IMR-90 (cell line): ENCODE measurements around the gene SEMA4D. TPM values are rescaled to one million over a fixed set of nuclear protein-coding genes. Genes with fewer than 3 reads are reported as not detected.

Experiments
- ATAC-seq: fragments of 200-7000 bp; cut with Tn5 transposase; 2 replicates; pipeline ENCODE4 v1.9.1; 2020; ENCODE audit warnings: low read depth, mild to moderate bottlenecking, moderate library complexity
- BruUV-seq: library from RNA; stranded (reverse); fragments of 400-500 nt; replicated peaks from 2 replicates; lab custom pipeline; 2021; lab: Mats Ljungman, UMichigan
- CTCF ChIA-PET: fragments of 300-600 bp; formaldehyde crosslinking; extraction: SDS; loops from one replicate; lab custom pipeline; 2021; ENCODE audit warnings: antibody characterized with exemption; lab: Yijun Ruan, JAX
- POLR2A ChIA-PET: fragments of 300-600 bp; sonication (Branson Sonifier 250); formaldehyde crosslinking; loops from one replicate; lab custom pipeline; 2022; ENCODE audit warnings: antibody characterized with exemption; ENCODE audit not compliant: unreplicated experiment; lab: Charles Lee
- DNase-seq: peaks from one replicate; pipeline ENCODE4 v3.0.0; 2013
- H2AFZ ChIP-seq: replicated peaks from 2 replicates; pipeline ENCODE3; 2013; ENCODE audit warnings: low read length, mild to moderate bottlenecking; ENCODE audit not compliant: poor library complexity
- H2AK5ac ChIP-seq: 2 replicates; pipeline ENCODE4 v1.6.1; 2013; ENCODE audit warnings: low read depth, low read length, inconsistent platforms
- H2AK9ac ChIP-seq: replicated peaks from 2 replicates; pipeline ENCODE3; 2013; ENCODE audit warnings: mild to moderate bottlenecking, low read depth, low read length, moderate library complexity; ENCODE audit not compliant: poor library complexity
- H2BK120ac ChIP-seq: 2 replicates; pipeline ENCODE4 v1.6.1; 2013; ENCODE audit warnings: low read depth, low read length, inconsistent platforms
- H2BK15ac ChIP-seq: 3 replicates; pipeline ENCODE4 v1.6.1; 2013; ENCODE audit warnings: low read depth, low read length, inconsistent platforms
- H2BK20ac ChIP-seq: 2 replicates; pipeline ENCODE4 v1.6.1; 2013; ENCODE audit warnings: low read depth, mild to moderate bottlenecking, inconsistent platforms, low read length, moderate library complexity
- H2BK5ac ChIP-seq: 2 replicates; pipeline ENCODE4 v1.6.1; 2013; ENCODE audit warnings: mild to moderate bottlenecking, low read depth, low read length, inconsistent platforms; ENCODE audit not compliant: poor library complexity, severe bottlenecking
- H3K14ac ChIP-seq: replicated peaks from 2 replicates; pipeline ENCODE4 v1.6.1; 2013; ENCODE audit warnings: low read depth, low read length, inconsistent platforms
- H3K18ac ChIP-seq: 2 replicates; pipeline ENCODE4 v1.6.1; 2013; ENCODE audit warnings: low read depth, low read length, control low read depth
- H3K23ac ChIP-seq: 2 replicates; pipeline ENCODE4 v1.6.1; 2013; ENCODE audit warnings: low read depth, low read length, inconsistent platforms
- H3K27ac ChIP-seq: 2 replicates; pipeline ENCODE4 v1.5.1; 2013; ENCODE audit warnings: mild to moderate bottlenecking, control low read depth, low read length; ENCODE audit not compliant: insufficient read depth
- H3K27me3 ChIP-seq: 2 replicates; pipeline ENCODE4 v1.6.1; 2013; ENCODE audit warnings: low read length; ENCODE audit not compliant: control insufficient read depth, insufficient read depth
- H3K36me3 ChIP-seq: 2 replicates; pipeline ENCODE4 v1.6.1; 2013; ENCODE audit warnings: low read length, mixed read lengths; ENCODE audit not compliant: control insufficient read depth, insufficient read depth
- H3K4ac ChIP-seq: 2 replicates; pipeline ENCODE4 v1.6.1; 2013; ENCODE audit warnings: low read depth, low read length, inconsistent platforms
- H3K4me1 ChIP-seq: 2 replicates; pipeline ENCODE4 v1.6.1; 2013; ENCODE audit warnings: low read length, mixed read lengths; ENCODE audit not compliant: control insufficient read depth, insufficient read depth
- H3K4me2 ChIP-seq: 2 replicates; pipeline ENCODE4 v1.6.1; 2013; ENCODE audit warnings: low read depth, mild to moderate bottlenecking, control low read depth, low read length, moderate library complexity
- H3K4me3 ChIP-seq: 2 replicates; pipeline ENCODE4 v1.5.1; 2013; ENCODE audit warnings: low read depth, mild to moderate bottlenecking, control low read depth, low read length, moderate library complexity; ENCODE audit not compliant: insufficient read depth
- H3K56ac ChIP-seq: 2 replicates; pipeline ENCODE4 v1.6.1; 2013; ENCODE audit warnings: low read length, inconsistent platforms; ENCODE audit not compliant: insufficient read depth; ENCODE audit errors: extremely low read depth
- H3K79me1 ChIP-seq, 2 experiments: 2 replicates each; pipeline ENCODE4 v1.6.1; 2013; ENCODE audit warnings: low read length in 2 of 2, inconsistent platforms in 1 of 2, low read depth in 1 of 2
- H3K9ac ChIP-seq: 2 replicates; pipeline ENCODE4 v1.6.1; 2013; ENCODE audit warnings: low read depth, low read length, control low read depth
- H3K9me1 ChIP-seq: 2 replicates; pipeline ENCODE4 v1.6.1; 2013; ENCODE audit warnings: low read length, inconsistent platforms; ENCODE audit not compliant: insufficient read depth
- H3K9me3 ChIP-seq: 2 replicates; pipeline ENCODE4 v1.6.1; 2013; ENCODE audit warnings: low read length; ENCODE audit not compliant: control insufficient read depth, insufficient read depth
- H4K20me1 ChIP-seq: 2 replicates; pipeline ENCODE4 v1.6.1; 2013; ENCODE audit warnings: low read length, inconsistent platforms; ENCODE audit not compliant: insufficient read depth
- H4K5ac ChIP-seq: 2 replicates; pipeline ENCODE4 v1.6.1; 2013; ENCODE audit warnings: mild to moderate bottlenecking, low read depth, low read length, control low read depth
- H4K8ac ChIP-seq, 2 experiments: 2 replicates each; pipeline ENCODE4 v1.6.1; 2013; ENCODE audit warnings: low read depth in 2 of 2, low read length in 2 of 2, control low read depth in 1 of 2, inconsistent platforms in 1 of 2
- H4K91ac ChIP-seq: 2 replicates; pipeline ENCODE4 v1.6.1; 2013; ENCODE audit warnings: low read depth, low read length, inconsistent platforms; ENCODE audit not compliant: insufficient read depth
- CEBPB ChIP-seq: IDR thresholded peaks from 2 replicates; pipeline ENCODE4 v1.6.1; 2012; ENCODE audit warnings: low read depth, low read length, improper control_type of control experiment
- MAFK ChIP-seq: IDR thresholded peaks from 2 replicates; pipeline ENCODE4 v1.6.1; 2012; ENCODE audit warnings: low read depth, low read length, improper control_type of control experiment
- MAZ ChIP-seq: IDR thresholded peaks from 2 replicates; pipeline ENCODE4 v1.6.1; 2012; ENCODE audit warnings: low read depth, mild to moderate bottlenecking, low read length, improper control_type of control experiment, moderate library complexity, borderline replicate concordance
- MXI1 ChIP-seq: IDR thresholded peaks from 2 replicates; pipeline ENCODE4 v1.6.1; 2012; ENCODE audit warnings: low read depth, mild to moderate bottlenecking, low read length, moderate library complexity, borderline replicate concordance
- NFE2L2 ChIP-seq: fragments of 150-350 bp; IDR thresholded peaks from 2 replicates; pipeline ENCODE4 v1.6.1; 2016; ENCODE audit warnings: low read depth, mild to moderate bottlenecking, low read length
- POLR2A ChIP-seq: IDR thresholded peaks from 2 replicates; pipeline ENCODE4 v1.6.1; 2012; ENCODE audit warnings: mild to moderate bottlenecking, low read depth, low read length
- RAD21 ChIP-seq: IDR thresholded peaks from 2 replicates; pipeline ENCODE4 v1.6.1; 2012; ENCODE audit warnings: low read length, improper control_type of control experiment
- RFX5 ChIP-seq: IDR thresholded peaks from 2 replicates; pipeline ENCODE4 v1.8.0; 2012; ENCODE audit warnings: low read depth, mild to moderate bottlenecking, low read length, moderate library complexity
- SMC3 ChIP-seq: fragments of 150-350 bp; IDR thresholded peaks from 2 replicates; pipeline ENCODE4 v1.6.1; 2016; ENCODE audit warnings: low read depth, mild to moderate bottlenecking, antibody characterized with exemption, low read length, moderate library complexity
- WGBS, 2 experiments: methylation state at CpG; one replicate each; pipeline versions ENCODE4 v1.1.5 to v1.1.7; 2013; ENCODE audit warnings: missing lambda C conversion rate in 2 of 2; ENCODE audit not compliant: insufficient read length in 1 of 2; ENCODE audit errors: extremely low coverage in 2 of 2; 5-methylcytosine and 5-hydroxymethylcytosine counted together
- dilution Hi-C: fragments of 300-500 bp; cut with HindIII; formaldehyde crosslinking; loops from one replicate; pipeline ENCODE4 v1.14.3; 2018; ENCODE audit warnings: low sequenced_read_pairs; ENCODE audit not compliant: unreplicated experiment
- in situ Hi-C: fragments of 300-500 bp; cut with MboI; formaldehyde crosslinking; loops from 3 replicates; pipeline ENCODE4 v1.14.3; 2019; ENCODE audit warnings: low sequenced_read_pairs, inconsistent platforms, mixed read lengths
- intact Hi-C: fragments of 100-400 bp; cut with micrococcal nuclease; formaldehyde crosslinking; loops from 2 replicates; pipeline ENCODE4 v1.10.0; 2022
- polyA plus RNA-seq, 3 experiments: library from polyadenylated mRNA; depleted of rRNA; stranded (reverse); fragments of >200 nt; gene quantifications; 2 replicates each; pipeline ENCODE4 v1.2.3, GENCODE V29; 2012; ENCODE audit warnings: low replicate concordance in 1 of 3
- total RNA-seq: library from RNA; depleted of rRNA; stranded (reverse); fragments of >200 nt; gene quantifications from 2 replicates; pipeline ENCODE4 v1.2.3, GENCODE V29; 2012
- TF ChIP-seq, protein P1 (sequence below): fragments of 150-350 bp; IDR thresholded peaks from 2 replicates; pipeline ENCODE4 v1.6.1; 2016; ENCODE audit warnings: low read depth, mild to moderate bottlenecking, low read length, moderate library complexity, borderline replicate concordance

SEMA4D gene
- total and polyA plus RNA-seq, 2 of the 4 experiments (the other 2 are of a cell fraction) = 0.90 to 1.5 TPM

GRCh38 chr9:89495824-89496560, 1.9 kb downstream of the SEMA4D start (continued):
- no peak for TF ChIP-seq MAFK

DNA sequence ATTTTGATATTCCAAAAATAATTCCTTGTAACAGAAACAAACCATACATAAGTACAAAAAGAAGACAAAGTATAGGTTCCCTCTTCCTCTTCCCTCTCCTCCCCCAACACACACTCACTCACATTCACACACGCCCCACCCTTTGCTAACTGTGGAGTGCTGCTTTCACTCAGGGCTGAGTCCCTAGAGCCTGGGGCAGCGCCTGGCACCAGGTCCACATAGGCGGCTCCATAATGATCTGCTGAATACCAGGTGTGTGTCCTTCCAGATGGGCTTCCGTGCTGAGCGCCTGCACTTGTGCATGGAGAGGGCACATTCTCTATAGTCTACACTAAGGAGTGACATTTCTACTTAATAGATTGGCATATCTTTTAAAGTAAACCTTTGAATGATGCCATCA, 3.7 kb downstream of the SEMA4D start:
- 90% methylated on average over 2 of the region's 5 CpGs; no CpG with 5 or more reads in 1 of the 2 experiments for WGBS, 2 experiments
- no peaks in the 10 kb centered on the region for H3K36me3 ChIP-seq
- no peak overlapping the region for H3K4ac ChIP-seq
- no peak overlapping the region for H3K4me3 ChIP-seq
- no peak overlapping the region for H3K27ac ChIP-seq
- no peak overlapping the region for H2AFZ ChIP-seq
- H3K4me2 ChIP-seq = no peak overlapping the region
- no peak overlapping the region for H2AK9ac ChIP-seq
- H3K4me1 ChIP-seq = no peaks in the 10 kb centered on the region
- CTCF ChIA-PET = no interaction called here
- dilution Hi-C loops (no loop called here), in situ Hi-C loops (no loop called here), intact Hi-C loops (no loop called here)
- DNase-seq (no peak), ATAC-seq (no peak)
- no peak overlapping the region for H4K5ac ChIP-seq
- TF ChIP-seq NFE2L2 = no peak
- TF ChIP-seq MAZ = no peak
- no peak for TF ChIP-seq RAD21
- no peak for TF ChIP-seq CEBPB
- TF ChIP-seq SMC3 = no peak
- TF ChIP-seq MXI1 = no peak
- no peak for TF ChIP-seq RFX5
- TF ChIP-seq MAFK = no peak
- no peak for TF ChIP-seq POLR2A
- TF ChIP-seq, protein P1, sequence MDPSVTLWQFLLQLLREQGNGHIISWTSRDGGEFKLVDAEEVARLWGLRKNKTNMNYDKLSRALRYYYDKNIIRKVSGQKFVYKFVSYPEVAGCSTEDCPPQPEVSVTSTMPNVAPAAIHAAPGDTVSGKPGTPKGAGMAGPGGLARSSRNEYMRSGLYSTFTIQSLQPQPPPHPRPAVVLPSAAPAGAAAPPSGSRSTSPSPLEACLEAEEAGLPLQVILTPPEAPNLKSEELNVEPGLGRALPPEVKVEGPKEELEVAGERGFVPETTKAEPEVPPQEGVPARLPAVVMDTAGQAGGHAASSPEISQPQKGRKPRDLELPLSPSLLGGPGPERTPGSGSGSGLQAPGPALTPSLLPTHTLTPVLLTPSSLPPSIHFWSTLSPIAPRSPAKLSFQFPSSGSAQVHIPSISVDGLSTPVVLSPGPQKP = no peak
- H3K18ac ChIP-seq = no peak overlapping the region
- H3K9ac ChIP-seq = no peak overlapping the region
- no peaks in the 10 kb centered on the region; a peak in 2 of 4 replicates for H3K79me1 ChIP-seq
- peaks cover 2% of the 10 kb centered on the region; the same call in 1 of the 2 replicates for H3K27me3 ChIP-seq
- H2BK5ac ChIP-seq = no peak overlapping the region
- H4K91ac ChIP-seq = no peak overlapping the region
- POLR2A ChIA-PET = no interaction called here
- no peak overlapping the region for H4K8ac ChIP-seq
- no peak overlapping the region for H3K23ac ChIP-seq
- no peak overlapping the region for H2AK5ac ChIP-seq
- H2BK20ac ChIP-seq = no peak overlapping the region
- no peaks in the 10 kb centered on the region; the same call in 1 of the 2 replicates for H4K20me1 ChIP-seq
- no peak overlapping the region for H3K56ac ChIP-seq
- no TSS peak for BruUV-seq
- no peak overlapping the region for H2BK120ac ChIP-seq
- no peaks in the 10 kb centered on the region for H3K9me3 ChIP-seq
- no peaks in the 10 kb centered on the region for H3K9me1 ChIP-seq
- no peak overlapping the region for H2BK15ac ChIP-seq
- H3K14ac ChIP-seq = no peak overlapping the region
